Measurements from ENCODE around the gene TMEM254. TPM values are rescaled to one million over a fixed set of nuclear protein-coding genes. Genes with fewer than 3 reads are reported as not detected.
"Not testable (repeated sequence)": the region's sequence is repeated elsewhere in the genome, so short reads cannot be mapped to it uniquely, and the experiment has no call there.

TMEM254 gene
- polyA plus RNA-seq, 3 donors from 2014 or later, result 18.2 to 24.5 (median 22.7) TPM

DNA sequence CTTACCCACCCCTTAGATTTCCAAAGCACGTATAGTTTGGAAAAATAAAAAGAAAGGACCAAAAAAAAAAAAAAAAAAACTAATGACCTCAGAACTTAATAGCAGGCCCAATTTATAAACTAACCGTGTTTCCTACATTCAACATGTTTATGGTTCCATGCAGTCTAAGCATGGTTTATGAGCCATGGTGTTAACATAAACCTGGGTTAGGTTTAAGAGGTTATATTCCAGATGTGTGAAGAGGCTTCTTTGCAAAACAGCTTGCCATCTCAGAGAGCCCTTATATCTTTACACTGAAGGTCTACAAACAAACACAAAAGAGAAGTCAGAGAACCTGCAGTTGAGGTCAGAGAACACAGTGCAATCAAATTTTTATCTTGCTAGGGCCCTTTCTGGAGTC, 15.8 kb downstream of the TMEM254 start:
- Mint-ChIP-seq H3K4me1 (no peaks in the 10 kb centered on the region), H3K36me3 (peaks cover 4 to 13% (median 12%) of the 10 kb centered on the region in 3 donors), H3K27ac (no peak overlapping the region), H3K27me3 (ENCODE audit: low read depth in 3 of 3) (peaks cover 0 to 8% (median 2%) of the 10 kb centered on the region in 3 donors), H3K4me3 (no peak overlapping the region), H3K9me3 (peaks cover 0 to 3% (median 0%) of the 10 kb centered on the region in 6 donors)
- DNase-seq, result no peak

DNA sequence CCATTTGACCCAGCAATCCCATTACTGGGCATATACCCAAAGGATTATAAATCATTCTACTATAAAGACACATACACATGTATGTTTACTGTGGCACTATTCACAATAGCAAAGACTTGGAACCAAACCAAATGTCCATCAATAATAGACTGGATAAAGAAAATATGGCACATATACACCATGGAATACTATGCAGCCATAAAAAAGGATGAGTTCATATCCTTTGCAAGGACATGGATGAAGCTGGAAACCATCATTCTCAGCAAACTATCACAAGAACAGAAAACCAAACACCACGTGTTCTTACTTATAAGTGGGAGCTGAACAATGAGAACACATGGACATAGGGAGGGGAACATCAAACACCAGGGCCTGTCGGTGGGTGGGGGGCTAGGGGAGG, 19.8 kb downstream of the TMEM254 start:
- H3K4me1 Mint-ChIP-seq; H3K4me3 Mint-ChIP-seq; H3K36me3 Mint-ChIP-seq; H3K27me3 Mint-ChIP-seq (ENCODE audit: low read depth in 3 of 3); H3K27ac Mint-ChIP-seq; DNase-seq; H3K9me3 Mint-ChIP-seq: not testable (repeated sequence)

DNA sequence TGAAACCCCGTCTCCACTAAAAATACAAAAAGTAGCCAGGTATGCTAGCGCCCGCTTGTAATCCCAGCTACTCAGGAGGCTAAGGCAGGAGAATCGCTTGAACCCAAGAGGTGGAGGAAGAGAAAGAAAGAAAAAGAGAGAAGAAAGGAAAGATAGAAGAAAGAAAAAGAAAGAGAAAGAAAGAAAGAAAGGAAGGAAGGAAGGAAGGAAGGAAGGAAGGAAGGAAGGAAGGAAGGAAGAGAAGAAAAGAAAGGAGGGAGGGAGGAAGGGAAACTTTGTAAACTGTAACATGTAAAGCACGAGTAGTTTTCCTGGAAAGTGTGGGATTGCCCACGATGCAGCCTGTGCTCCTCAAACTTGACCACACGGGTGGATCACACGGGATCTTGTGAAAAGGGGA, 20.8 kb downstream of the TMEM254 start:
- H3K9me3 Mint-ChIP-seq; H3K27me3 Mint-ChIP-seq (ENCODE audit: low read depth in 3 of 3); H3K36me3 Mint-ChIP-seq; H3K27ac Mint-ChIP-seq; H3K4me3 Mint-ChIP-seq; DNase-seq; H3K4me1 Mint-ChIP-seq: not testable (repeated sequence)

DNA sequence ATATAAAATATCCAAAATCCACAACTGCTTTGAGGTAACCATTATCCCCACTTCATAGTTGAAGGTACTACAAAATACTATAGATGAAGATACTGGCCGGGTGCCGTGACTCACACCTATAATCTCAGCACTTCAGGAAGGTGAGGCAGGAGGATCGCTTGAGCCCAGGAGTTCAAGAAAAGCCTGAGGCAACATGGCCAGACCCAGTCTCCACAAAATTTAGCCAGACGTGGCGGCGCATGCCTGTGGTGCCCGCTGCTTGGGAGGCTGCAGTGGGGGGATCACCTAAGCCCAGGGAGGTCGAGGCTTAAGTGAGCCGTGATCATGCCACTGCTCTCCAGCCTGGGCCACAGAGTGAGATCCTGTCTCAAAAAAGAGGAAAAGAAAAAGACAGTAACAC, 21.7 kb downstream of the TMEM254 start:
- H3K27me3 Mint-ChIP-seq (ENCODE audit: low read depth in 3 of 3), result peaks cover 2 to 8% (median 6%) of the 10 kb centered on the region in 3 donors
- no peaks in the 10 kb centered on the region for H3K4me1 Mint-ChIP-seq
- no peak overlapping the region for H3K27ac Mint-ChIP-seq
- H3K36me3 Mint-ChIP-seq, result no peaks in the 10 kb centered on the region
- H3K4me3 Mint-ChIP-seq, result no peak overlapping the region
- H3K9me3 Mint-ChIP-seq, result peaks cover 0 to 3% (median 0%) of the 10 kb centered on the region in 6 donors
- DNase-seq, result no peak

DNA sequence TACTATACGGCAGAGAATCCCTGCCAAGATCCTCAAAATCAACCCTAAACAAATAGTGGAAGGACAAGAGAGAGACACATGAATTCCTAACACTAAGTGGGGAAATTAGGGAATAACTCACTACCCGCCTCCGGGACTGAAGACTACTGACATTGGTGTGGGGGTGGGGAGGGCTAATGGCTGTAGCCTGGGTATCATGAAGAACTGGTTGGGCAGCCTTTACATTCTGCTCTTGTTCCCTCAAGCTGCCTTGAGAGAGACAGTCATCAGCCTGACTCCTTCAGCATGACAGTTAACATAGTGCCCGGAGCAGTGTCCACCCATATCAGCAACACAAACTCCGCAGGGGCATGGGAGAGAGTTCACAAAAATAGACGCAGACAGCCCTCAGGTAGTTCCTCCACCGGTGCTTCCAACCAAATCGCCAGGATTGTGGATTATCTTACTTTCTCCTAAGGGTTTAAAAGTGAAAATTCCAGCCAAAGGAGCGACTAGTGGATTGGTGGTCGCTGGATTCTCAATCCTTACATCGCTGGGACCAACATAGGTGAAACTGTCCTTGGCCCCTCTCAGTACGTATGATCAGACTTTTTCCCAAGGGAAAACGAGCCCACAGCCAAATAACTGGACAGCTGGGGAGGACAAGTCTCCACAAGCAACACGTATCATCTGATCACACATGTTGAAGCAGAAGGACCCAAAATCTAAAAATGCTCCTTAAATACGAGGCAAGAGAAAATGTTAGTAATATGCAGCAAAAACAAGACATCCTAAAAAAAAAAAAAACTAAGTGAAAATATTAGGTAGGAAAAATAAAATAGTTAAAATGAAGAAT, 22.6 kb downstream of the TMEM254 start:
- Mint-ChIP-seq H3K36me3 (no peaks in the 10 kb centered on the region), H3K9me3 (peaks cover 0 to 3% (median 0%) of the 10 kb centered on the region in 6 donors)

DNA sequence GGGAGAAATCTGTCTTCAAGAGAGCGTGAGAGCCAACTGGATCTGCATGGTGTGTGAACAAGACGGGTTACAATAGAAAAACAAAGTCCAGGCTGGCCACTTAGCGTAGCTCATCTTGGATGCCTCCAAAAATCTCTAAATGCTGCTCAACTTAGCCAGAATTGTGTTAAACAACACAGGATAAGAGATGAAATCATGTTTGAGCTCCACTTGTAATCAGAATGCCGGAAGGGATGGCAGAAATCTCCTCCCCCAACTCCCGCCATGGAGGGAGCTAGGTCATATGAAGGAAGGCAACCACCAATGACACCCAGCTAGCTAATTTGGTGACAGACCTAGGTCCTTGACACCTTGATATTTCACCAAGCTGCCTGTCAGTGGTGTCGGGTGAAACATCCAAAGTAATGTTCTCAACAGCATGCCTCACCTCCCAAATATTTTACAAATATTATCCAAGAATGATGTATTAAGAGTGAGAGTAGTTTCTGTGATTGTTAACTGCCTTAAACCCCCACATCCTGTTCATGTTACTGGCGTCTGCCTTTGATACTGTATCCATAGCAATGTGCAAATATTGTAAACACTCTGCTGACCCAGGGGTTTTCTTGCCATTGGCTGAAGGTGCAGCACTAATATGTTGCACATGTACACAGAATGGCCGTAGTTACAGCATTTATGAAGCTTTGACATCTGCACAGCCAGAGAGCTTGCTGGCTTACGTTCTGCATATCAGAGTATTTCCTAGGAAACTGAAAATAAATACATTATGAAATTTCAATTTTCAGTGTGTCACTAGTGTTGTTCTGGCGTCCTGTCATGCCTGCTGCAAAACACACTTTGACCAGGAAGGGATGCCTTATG, 25.8 kb downstream of the TMEM254 start:
- H3K27me3 Mint-ChIP-seq (ENCODE audit: low read depth in 3 of 3), result peaks cover 2 to 6% (median 4%) of the 10 kb centered on the region in 3 donors
- no peak overlapping the region for H3K27ac Mint-ChIP-seq
- no peaks in the 10 kb centered on the region for H3K4me1 Mint-ChIP-seq
- H3K4me3 Mint-ChIP-seq, result no peak overlapping the region
- peaks cover 0 to 14% (median 11%) of the 10 kb centered on the region in 3 donors for H3K36me3 Mint-ChIP-seq
- no peak for DNase-seq
- peaks cover 4 to 25% (median 18%) of the 10 kb centered on the region in 6 donors for H3K9me3 Mint-ChIP-seq

More for the DNA sequence above, 22.6 kb downstream of the TMEM254 start:
- no peak for DNase-seq
- Mint-ChIP-seq H3K4me1 (no peaks in the 10 kb centered on the region), H3K27me3 (ENCODE audit: low read depth in 3 of 3) (peaks cover 2 to 6% (median 4%) of the 10 kb centered on the region in 3 donors), H3K4me3 (no peak overlapping the region), H3K27ac (no peak overlapping the region)

DNA sequence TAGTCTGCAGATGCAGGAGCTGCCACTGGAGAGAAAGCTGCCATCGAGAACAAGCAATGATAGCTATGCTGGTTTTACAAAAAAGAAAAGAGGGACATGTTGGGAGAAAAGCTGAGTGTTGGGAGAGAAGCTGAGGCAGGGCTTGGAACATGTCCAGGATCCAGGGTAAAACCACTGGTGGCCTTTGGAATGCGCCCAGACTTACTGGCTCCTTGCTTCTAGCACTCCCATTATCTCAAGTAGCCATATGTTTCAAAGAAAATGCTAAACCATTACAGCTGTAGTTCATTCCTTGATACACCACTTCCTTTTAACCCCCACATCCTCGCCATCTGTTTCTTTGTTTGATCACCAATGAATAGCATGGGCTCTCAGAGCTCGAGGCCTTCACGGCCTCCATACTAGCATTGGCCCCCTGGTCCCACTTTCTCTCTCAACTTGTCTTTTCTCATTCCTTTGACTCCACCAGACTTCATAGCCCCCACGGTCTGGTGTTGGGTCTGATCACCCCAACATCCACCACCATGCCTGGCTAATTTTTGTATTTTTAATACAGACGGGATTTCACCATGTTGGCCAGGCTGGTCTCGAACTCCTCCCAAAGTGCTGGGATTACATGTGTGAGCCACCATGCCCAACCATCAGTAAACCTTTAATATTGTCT, 30.2 kb downstream of the TMEM254 start:
- no peaks in the 10 kb centered on the region for H3K4me1 Mint-ChIP-seq
- H3K27ac Mint-ChIP-seq, result no peak overlapping the region
- peaks cover 0 to 14% (median 12%) of the 10 kb centered on the region in 3 donors for H3K36me3 Mint-ChIP-seq
- DNase-seq, result no peak
- H3K4me3 Mint-ChIP-seq, result no peak overlapping the region
- H3K27me3 Mint-ChIP-seq (ENCODE audit: low read depth in 3 of 3), result peaks cover 0 to 6% (median 6%) of the 10 kb centered on the region in 3 donors
- H3K9me3 Mint-ChIP-seq, result peaks cover 7 to 30% (median 27%) of the 10 kb centered on the region in 6 donors

DNA sequence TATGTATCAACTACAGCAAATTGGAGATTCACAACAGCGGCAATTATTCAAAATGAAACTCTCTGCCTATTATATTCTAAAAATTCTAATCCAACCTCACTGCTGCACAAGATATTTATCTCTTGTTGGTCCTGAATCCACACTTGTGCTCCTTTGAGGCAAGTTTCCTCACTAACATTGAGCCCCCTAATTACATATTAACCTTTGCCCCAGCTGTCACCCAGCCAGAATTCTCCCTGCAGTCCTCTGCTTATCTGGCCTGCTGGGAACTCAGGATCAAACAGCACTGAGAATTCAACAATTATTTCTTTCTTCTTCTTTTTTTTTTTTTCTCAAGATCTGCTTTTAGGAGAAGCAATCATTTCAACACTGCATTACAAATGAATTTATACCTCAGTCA, 32.5 kb downstream of the TMEM254 start:
- Mint-ChIP-seq H3K4me3 (peak overlapping the region in 1 of 5 donors; percentile 30), H3K36me3 (peaks cover 0 to 14% (median 12%) of the 10 kb centered on the region in 3 donors), H3K27ac (no peak overlapping the region), H3K27me3 (ENCODE audit: low read depth in 3 of 3) (peaks cover 0 to 6% (median 6%) of the 10 kb centered on the region in 3 donors), H3K4me1 (no peaks in the 10 kb centered on the region), H3K9me3 (peaks cover 7 to 30% (median 27%) of the 10 kb centered on the region in 6 donors)
- DNase-seq, result no peak

DNA sequence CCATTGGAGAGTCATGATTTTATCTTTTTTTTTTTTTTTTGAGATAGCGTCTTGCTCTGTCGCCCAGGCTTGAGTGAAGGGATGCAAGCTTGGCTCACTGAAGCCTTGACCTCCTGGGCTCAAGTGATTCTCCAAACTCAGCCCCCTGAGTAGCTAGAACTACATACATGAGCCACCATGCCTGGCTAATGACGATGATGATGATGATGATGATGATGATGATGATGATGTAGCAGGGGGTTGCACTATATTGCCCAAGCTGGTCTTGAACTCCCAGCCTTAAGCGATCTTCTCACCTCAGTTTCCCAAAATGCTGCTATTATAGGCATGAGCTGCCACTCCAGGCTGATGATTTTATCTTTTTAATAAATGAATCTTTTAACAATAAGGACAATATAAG, 40.2 kb downstream of the TMEM254 start:
- H3K4me3 Mint-ChIP-seq, result no peak overlapping the region
- no peak for DNase-seq
- no peaks in the 10 kb centered on the region for H3K9me3 Mint-ChIP-seq
- H3K4me1 Mint-ChIP-seq, result no peaks in the 10 kb centered on the region
- H3K27ac Mint-ChIP-seq, result no peak overlapping the region
- no peaks in the 10 kb centered on the region for H3K36me3 Mint-ChIP-seq
- peaks cover 0 to 6% (median 1%) of the 10 kb centered on the region in 3 donors for H3K27me3 Mint-ChIP-seq (ENCODE audit: low read depth in 3 of 3)

DNA sequence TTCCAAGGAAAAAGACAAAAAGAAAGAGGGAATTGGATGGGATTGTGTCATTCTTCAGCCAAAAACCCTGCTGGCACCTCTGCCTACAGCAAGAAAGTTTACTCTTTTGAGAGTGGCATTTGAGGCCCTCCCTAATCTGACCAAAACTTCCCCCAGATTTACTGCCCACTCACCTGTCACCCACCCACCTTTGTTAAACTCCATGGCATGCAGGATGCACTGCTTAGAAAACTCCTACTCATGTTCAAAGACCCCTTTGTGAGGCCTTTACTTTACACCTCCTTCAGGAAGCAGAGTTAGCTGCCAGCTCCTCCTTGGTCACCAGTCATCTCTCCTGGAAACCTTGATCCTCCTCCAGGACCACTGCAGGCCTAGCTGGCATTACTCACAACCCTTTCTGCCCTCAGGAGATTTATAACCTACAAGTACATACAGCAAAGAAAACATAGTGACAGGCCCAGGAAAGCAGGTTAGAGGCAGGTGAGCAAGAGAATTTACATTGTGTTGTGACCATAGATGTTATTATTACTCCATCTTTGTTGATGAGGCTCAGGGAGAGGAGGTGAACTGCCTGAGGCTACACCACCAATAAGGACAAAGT, 43.7 kb downstream of the TMEM254 start:
- no peaks in the 10 kb centered on the region for H3K9me3 Mint-ChIP-seq
- H3K4me1 Mint-ChIP-seq, result no peaks in the 10 kb centered on the region
- H3K4me3 Mint-ChIP-seq, result no peak overlapping the region
- no peak overlapping the region for H3K27ac Mint-ChIP-seq
- no peak for DNase-seq
- H3K36me3 Mint-ChIP-seq, result no peaks in the 10 kb centered on the region
- peaks cover 0 to 6% (median 2%) of the 10 kb centered on the region in 3 donors for H3K27me3 Mint-ChIP-seq (ENCODE audit: low read depth in 3 of 3)

DNA sequence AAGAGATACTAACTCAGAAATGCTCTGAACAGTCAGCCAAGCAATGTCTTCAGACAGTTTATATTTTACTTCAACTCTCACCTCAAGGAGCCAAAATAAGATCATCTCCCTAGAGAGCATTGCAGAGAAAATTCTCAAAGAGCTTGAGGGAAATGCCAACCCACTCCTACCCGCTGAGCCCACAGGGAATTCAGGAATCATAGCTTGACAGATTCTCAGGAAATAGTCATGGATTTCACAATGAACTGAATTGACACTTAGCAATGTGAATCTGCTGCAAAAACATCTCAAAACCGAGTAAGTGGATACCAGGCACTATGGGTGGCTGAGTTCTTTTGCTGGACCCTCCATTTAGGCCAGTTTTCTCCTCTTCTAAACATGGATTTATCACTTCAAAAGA, 44.3 kb downstream of the TMEM254 start:
- H3K36me3 Mint-ChIP-seq, result no peaks in the 10 kb centered on the region
- no peaks in the 10 kb centered on the region for H3K9me3 Mint-ChIP-seq
- H3K27me3 Mint-ChIP-seq (ENCODE audit: low read depth in 3 of 3), result peaks cover 0 to 6% (median 2%) of the 10 kb centered on the region in 3 donors
- H3K4me1 Mint-ChIP-seq, result no peaks in the 10 kb centered on the region
- H3K4me3 Mint-ChIP-seq, result no peak overlapping the region
- no peak for DNase-seq
- H3K27ac Mint-ChIP-seq, result no peak overlapping the region

DNA sequence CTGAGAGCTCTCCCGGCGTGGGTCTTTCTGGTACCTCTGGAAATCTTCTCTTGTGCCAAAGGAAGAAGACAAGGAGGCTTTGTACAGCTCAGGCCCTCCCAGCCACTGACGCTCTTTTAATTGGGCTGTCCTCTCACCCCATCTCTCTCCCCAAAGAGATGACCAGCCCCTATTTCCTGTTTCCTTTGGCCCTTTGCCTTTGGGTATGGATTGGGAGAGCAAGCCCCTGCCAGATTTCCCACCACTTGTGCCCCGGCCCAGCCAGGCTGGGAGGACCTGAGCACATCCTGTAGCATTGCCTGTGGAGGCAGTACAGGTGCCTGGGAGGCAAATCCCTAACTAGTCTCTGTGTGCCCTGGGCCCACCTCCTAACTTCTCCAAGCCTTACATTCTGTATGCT, 48.4 kb downstream of the TMEM254 start:
- Mint-ChIP-seq H3K27me3 (ENCODE audit: low read depth in 3 of 3) (peaks cover 0 to 9% (median 4%) of the 10 kb centered on the region in 3 donors), H3K4me1 (no peaks in the 10 kb centered on the region), H3K9me3 (no peaks in the 10 kb centered on the region), H3K4me3 (no peak overlapping the region), H3K27ac (no peak overlapping the region), H3K36me3 (no peaks in the 10 kb centered on the region)
- no peak for DNase-seq

DNA sequence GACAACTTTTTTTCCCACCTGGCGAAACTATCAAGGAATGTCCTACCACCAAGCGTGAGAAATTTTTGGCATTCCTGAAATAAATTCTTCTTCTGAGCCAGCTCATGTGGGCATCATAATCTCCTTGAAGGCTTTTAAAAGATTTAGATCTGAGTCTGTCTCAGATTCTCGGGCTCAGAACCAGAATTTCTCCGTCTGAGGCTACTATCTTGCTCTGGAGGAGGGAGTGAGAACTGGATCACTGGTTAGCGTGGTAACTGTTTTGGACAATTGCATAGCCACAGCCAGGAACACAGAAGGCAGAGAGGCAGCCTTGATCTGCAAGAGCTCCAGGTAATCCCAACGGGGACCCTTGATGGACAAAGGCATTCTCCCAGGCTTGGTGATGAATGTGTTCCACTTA, 53.0 kb downstream of the TMEM254 start:
- no peak for DNase-seq
- Mint-ChIP-seq H3K27ac (no peak overlapping the region), H3K36me3 (peaks cover 0 to 4% (median 0%) of the 10 kb centered on the region in 3 donors), H3K9me3 (no peaks in the 10 kb centered on the region), H3K4me1 (no peaks in the 10 kb centered on the region), H3K4me3 (no peak overlapping the region), H3K27me3 (ENCODE audit: low read depth in 3 of 3) (peaks cover 2 to 23% (median 6%) of the 10 kb centered on the region in 3 donors)
